ENCODE results near the gene KIAA1958.

- TF ChIP-seq, protein P1, sequence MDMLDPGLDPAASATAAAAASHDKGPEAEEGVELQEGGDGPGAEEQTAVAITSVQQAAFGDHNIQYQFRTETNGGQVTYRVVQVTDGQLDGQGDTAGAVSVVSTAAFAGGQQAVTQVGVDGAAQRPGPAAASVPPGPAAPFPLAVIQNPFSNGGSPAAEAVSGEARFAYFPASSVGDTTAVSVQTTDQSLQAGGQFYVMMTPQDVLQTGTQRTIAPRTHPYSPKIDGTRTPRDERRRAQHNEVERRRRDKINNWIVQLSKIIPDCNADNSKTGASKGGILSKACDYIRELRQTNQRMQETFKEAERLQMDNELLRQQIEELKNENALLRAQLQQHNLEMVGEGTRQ (IDR thresholded peaks at IDR 0.05): no peak
- TF ChIP-seq RNF2 (IDR thresholded peaks at IDR 0.05; ENCODE audit: borderline replicate concordance, low read depth) (no peak), KDM5A (IDR thresholded peaks at IDR 0.05) (no peak), POLR2A (IDR thresholded peaks at IDR 0.05; ENCODE audit: low read length) (no peak), CHD2 (IDR thresholded peaks at IDR 0.05; ENCODE audit: low read length, partially characterized antibody) (no peak), ZC3H11A (IDR thresholded peaks at IDR 0.05) (no peak), MAZ (IDR thresholded peaks at IDR 0.05; ENCODE audit: borderline replicate concordance, low read depth, low read length) (no peak)
- TF ChIP-seq, protein P2, sequence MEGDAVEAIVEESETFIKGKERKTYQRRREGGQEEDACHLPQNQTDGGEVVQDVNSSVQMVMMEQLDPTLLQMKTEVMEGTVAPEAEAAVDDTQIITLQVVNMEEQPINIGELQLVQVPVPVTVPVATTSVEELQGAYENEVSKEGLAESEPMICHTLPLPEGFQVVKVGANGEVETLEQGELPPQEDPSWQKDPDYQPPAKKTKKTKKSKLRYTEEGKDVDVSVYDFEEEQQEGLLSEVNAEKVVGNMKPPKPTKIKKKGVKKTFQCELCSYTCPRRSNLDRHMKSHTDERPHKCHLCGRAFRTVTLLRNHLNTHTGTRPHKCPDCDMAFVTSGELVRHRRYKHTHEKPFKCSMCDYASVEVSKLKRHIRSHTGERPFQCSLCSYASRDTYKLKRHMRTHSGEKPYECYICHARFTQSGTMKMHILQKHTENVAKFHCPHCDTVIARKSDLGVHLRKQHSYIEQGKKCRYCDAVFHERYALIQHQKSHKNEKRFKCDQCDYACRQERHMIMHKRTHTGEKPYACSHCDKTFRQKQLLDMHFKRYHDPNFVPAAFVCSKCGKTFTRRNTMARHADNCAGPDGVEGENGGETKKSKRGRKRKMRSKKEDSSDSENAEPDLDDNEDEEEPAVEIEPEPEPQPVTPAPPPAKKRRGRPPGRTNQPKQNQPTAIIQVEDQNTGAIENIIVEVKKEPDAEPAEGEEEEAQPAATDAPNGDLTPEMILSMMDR (IDR thresholded peaks at IDR 0.05): no peak
- TF ChIP-seq, protein P3, sequence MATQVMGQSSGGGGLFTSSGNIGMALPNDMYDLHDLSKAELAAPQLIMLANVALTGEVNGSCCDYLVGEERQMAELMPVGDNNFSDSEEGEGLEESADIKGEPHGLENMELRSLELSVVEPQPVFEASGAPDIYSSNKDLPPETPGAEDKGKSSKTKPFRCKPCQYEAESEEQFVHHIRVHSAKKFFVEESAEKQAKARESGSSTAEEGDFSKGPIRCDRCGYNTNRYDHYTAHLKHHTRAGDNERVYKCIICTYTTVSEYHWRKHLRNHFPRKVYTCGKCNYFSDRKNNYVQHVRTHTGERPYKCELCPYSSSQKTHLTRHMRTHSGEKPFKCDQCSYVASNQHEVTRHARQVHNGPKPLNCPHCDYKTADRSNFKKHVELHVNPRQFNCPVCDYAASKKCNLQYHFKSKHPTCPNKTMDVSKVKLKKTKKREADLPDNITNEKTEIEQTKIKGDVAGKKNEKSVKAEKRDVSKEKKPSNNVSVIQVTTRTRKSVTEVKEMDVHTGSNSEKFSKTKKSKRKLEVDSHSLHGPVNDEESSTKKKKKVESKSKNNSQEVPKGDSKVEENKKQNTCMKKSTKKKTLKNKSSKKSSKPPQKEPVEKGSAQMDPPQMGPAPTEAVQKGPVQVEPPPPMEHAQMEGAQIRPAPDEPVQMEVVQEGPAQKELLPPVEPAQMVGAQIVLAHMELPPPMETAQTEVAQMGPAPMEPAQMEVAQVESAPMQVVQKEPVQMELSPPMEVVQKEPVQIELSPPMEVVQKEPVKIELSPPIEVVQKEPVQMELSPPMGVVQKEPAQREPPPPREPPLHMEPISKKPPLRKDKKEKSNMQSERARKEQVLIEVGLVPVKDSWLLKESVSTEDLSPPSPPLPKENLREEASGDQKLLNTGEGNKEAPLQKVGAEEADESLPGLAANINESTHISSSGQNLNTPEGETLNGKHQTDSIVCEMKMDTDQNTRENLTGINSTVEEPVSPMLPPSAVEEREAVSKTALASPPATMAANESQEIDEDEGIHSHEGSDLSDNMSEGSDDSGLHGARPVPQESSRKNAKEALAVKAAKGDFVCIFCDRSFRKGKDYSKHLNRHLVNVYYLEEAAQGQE (IDR thresholded peaks at IDR 0.05): no peak
- TF ChIP-seq, protein P4, sequence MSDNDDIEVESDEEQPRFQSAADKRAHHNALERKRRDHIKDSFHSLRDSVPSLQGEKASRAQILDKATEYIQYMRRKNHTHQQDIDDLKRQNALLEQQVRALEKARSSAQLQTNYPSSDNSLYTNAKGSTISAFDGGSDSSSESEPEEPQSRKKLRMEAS (IDR thresholded peaks at IDR 0.05): no peak
Measured at GRCh38 chr9:112531666-112532282, 45.1 kb downstream of the KIAA1958 start.
